GM21528 (cell line): ENCODE measurements around the gene TMOD1.
A peak's percentile ranks its signal among the peaks of the same experiment; 100 is the strongest.
"Not testable (repeated sequence)": the region's sequence is repeated elsewhere in the genome, so short reads cannot be mapped to it uniquely, and the experiment has no call there.

Source experiments
- ATAC-seq: cut with Tn5 transposase; IDR thresholded peaks from one replicate; pipeline ENCODE4 v1.9.1; 2021; ENCODE audit warnings: mild to moderate bottlenecking, moderate library complexity; ENCODE audit not compliant: unreplicated experiment, low FRiP score

TMOD1 gene

GRCh38 chr9:97497558-97498375 lies 3.7 kb upstream of the TMOD1 start:
- ATAC-seq, result not testable (repeated sequence)

DNA sequence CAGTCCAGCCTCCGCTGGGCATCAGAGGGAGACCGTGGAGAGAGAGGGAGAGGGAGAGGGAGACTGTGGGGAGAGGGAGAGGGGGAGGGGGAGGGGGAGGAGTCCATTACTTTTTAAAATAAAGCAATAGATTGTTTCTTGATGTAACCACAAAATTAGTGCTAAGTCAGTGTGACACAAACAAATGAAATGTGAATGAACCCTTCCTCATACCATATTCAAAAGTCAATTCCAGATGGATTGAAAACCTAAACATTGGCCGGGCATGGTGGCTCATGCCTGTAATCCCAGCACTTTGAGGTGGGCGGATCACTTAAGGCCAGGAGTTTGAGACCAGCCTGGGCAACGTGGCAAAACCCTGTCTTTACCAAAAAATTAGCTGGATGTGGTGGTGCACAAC lies 2.6 kb upstream of the TMOD1 start:
- ATAC-seq, result not testable (repeated sequence)

DNA sequence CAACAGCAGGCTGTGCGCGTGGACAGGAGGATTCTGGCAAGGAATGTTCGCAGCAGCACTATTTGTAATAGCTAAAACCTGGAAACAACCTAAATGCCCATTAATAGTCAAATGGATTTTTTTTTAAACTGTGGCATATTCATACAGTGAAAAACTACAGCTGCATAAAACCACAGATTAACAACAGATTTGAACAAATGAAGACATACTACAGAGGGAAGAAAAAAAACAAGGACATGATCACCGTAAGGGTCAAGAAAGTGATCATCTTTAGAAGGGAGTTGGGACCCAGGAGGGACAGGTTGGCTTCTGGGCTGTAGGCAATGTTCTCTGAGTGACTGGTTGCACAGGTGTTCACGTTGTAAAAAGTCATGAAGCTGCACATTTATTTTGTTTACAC lies 1.2 kb upstream of the TMOD1 start:
- ATAC-seq, result no peak

DNA sequence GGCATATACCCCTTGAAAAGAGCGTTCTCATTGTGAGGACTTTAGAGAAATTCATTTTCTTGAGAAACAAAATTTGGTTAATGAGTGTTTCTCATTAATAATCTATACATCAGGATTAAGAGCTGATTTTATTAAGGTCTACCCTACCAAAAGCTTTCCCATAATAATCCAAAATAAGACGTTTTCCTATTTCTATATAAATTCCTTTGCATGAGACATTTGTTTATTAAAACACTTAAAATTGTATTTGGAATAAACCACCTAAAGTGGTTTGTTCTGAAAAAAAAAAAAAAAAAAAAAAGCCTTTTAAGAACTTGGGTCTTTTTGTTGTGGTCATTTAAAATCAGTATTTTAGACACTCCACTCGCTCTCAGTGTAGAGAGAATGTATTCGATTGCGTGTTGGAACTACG lies 695 bp upstream of the TMOD1 start:
- ATAC-seq, result no peak

DNA sequence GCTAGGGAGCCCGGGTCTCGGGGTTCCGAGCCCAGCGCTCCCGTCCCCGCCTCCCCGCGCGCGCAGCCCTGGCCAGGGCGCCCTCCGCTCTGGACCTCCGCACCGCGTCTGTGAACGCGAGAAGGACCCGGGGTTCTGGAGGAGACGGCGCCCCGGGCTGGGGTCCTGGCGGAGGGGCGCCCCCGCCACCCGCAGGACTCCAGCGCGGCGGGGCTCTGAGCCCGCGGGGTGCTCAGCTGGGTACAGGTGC lies 431 bp downstream of the TMOD1 start:
- peak; percentile 30 for ATAC-seq

DNA sequence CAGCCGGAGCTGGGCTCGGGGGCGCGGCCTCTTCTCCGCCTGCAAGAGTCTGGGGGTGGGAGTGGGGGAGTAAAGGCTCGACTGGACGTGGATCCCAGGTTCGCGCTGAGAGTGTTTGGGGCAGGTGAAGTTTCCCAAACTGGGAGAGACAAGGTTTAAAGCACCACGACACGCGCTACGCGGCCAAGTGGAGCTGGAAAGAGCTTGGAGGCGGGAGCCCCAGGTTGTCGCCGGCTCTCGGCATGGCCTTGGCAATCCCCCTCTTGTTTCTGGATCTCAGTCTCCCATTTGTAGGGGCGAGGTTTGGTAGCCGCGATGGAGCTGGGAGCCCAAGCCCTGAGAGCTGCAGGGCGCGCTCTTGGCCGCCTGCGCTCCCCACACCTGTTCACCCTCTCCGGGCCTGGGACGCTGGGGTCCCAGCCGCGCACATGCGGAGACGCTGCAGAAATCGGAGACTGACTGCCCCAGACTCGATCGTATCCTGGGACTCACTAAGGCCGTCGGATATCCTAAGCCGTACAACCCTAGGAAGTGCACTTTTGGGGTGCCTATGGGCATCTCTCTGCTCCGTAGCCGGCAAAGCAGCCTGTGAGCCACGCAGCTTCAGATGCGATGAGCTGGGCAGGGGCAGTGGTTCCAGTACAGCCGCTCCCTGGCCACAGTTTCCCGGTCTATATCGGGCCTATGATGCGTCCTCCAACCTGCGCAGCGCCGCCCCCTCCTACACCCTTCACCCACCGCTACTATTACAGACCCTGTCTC lies 937 bp downstream of the TMOD1 start:
- no peak for ATAC-seq

DNA sequence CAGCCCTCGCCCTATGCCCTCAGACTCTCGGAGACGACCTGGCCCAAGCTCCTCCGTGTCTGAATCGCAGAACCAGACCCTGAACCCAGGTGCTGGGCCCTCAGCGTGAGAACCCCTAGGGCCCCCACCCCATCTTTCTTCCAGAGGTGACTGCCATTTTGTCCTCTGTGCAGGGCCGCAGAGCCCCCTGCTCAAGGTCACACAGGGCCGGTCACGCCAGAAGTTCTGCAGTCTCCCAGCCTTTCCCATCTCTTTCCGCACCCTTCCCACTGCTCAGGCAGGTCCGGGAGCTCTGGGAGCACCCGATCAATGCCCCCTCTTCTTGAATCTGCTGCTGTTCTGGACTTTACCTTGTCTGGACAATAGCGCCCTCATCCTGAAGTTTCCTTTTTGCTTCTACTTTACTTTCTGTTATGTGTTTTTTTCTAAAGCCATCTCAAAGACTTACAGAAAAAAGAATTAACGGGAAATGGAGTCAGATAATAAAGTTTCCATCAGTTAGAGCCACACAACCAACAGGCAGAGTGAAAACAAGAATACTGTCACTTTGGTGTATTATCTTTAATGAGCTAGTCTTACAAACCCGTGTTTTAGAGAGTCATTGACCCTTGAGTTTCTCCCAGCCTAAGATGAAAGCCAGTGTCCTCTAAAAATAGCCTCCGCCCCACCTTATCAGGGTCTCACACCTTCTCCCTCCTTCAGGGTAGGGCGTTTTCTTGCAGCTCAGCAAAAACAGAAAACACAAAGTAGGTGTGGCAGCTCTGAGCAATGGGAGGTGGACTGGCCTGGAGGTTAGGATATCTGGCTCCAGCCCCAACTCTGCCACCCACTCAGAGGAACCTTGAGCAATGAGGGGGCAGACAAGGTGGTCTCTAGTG lies 1.8 kb downstream of the TMOD1 start:
- ATAC-seq, result no peak

DNA sequence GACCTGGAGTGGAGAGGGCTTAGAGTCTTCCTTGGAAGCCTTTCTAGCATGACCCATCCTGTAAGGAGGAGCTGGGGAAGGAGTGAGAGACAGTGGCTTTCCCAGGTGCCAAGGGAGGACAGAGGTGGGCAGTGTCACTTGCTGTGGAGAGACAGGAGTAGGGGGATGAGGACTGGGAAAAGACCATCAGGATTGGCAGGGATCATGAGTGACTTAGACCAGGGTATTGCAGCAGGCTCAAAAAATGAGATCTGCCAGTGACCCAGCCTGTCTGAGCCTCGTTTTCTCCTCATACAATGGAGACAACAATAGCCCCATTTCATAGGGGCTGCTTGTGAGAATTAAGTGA lies 2.4 kb downstream of the TMOD1 start:
- no peak for ATAC-seq

GRCh38 chr9:97504381-97505216 lies 3.1 kb downstream of the TMOD1 start:
- ATAC-seq, result no peak

GRCh38 chr9:97505845-97506244 lies 4.4 kb downstream of the TMOD1 start:
- ATAC-seq, result no peak

GRCh38 chr9:97506306-97506705 lies 4.8 kb downstream of the TMOD1 start:
- ATAC-seq, result no peak

- ATAC-seq, result no peak
Measured at GRCh38 chr9:97506787-97507186, 5.3 kb downstream of the TMOD1 start.

GRCh38 chr9:97507428-97507984 lies 6.0 kb downstream of the TMOD1 start:
- no peak for ATAC-seq

DNA sequence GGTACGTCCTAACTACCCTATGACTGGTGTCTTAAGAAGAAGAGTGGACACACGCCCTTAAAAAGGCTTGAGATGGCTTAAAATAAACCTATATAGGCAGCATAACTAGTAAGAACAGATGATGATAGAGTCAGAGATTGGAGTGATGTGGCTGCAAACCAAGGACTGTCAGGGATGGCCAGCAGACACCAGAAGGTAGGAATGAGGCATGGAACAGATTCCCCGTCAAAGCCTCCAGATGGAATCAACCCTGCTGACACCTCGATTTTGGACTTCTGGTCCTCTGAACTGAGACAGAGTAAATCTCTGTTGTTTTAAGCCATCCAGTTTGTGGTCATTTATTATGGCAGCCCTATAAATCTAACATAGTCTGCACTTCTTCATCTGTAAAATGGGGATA lies 7.4 kb downstream of the TMOD1 start:
- no peak for ATAC-seq

DNA sequence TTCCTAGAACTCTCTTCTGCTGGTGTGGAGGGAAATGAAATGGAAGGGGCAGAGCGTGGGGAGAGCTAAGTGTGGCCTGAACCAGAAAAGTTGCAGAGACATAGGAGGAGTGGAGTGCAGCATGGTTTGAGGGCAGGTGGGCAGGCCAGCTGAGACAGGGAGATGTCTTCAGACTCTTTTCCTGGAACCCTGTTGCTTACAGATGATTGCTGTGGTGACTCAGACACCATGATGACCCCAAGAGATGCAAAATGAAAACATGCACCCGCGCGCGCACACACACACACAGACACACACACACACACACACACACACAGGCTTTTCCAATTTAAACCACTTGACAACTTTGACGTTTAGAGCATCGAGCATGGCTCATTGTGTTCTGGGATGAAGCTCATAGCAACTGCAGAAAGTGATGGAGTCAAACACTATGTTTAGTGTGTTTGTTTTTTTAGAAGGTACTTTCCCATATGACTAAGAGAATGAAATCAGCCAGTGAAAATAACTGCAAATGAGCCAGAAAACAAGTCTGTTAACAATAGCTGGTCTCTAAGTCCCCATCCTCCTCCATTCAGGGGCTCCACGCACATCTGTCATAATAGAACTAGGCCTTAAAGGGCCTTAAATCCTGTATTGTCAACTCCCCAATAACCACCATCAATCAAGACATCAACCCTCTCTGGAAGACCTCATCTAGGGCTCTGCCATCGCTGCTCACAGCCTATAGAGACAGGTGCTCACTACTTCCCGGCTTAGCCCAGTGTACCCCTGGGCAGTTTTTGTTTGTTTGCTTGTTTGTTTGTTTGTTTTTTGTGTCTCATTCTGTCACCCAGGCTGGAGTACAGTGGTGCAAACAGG lies 9.6 kb downstream of the TMOD1 start:
- peak; percentile 55 for ATAC-seq

- no peak for ATAC-seq
Measured at GRCh38 chr9:97511655-97512427, 10.4 kb downstream of the TMOD1 start.

DNA sequence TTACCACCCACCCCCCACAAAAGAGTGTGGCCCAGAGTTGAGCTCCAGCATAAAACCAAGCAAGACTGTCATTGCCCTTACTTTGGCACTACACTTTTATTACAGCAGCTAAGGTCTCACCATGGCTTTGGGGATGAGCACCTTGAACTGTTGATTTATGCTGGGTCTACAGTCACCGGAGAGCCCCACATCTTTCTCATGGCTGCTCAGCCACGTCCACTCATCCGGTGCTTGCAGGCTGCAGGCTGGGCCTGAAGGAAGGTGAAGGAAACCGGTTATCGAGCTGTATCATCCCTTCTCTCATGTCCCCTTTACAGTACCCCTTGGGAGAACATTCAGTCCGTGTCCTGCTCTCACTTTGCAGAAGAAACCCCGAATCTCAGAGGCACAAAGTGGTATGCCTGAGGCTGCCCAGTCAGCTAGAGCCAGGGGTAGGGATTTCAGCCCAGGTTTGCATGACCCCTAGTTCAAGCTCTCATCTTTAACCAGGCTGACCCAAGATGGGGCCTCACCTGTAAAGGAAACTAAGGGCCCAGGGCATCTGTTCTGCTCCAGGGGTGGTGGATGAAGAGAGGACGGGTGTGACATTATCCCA lies 11.6 kb downstream of the TMOD1 start:
- no peak for ATAC-seq

DNA sequence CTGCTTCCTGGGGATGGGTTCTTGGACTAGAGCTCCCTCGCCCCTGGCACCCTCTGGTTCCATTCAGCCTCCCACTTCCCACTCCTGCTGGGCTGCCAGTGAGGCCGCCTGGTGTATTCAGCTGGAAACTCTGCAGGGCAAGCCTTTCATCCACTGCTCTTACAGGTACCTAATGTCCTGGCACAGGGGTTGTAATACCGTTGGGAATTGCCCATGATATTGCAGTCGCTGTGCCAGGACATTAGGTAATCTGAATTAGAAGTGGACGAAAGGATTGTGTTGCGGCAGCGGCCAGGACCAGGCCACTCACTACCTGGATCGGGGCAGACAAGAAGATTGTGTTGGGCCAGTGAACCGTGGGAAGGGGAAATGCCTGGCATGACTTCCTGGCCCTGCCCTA lies 13.1 kb downstream of the TMOD1 start:
- ATAC-seq, result no peak
